Measurements from ENCODE around the gene MCC. TPM values are rescaled to one million over a fixed set of nuclear protein-coding genes. Genes with fewer than 3 reads are reported as not detected.

Gene MCC
- total RNA-seq, 1 experiment from 2014 or later, result 0.60 TPM

GRCh38 chr5:113526421-113526820 lies 38.2 kb upstream of the MCC start:
- BruUV-seq (replicated peaks), result no TSS peak
- no peak overlapping the region for H3K27ac ChIP-seq (ENCODE audit: low read depth, low read length, poor library complexity, severe bottlenecking)

GRCh38 chr5:113524927-113525326 lies 36.7 kb upstream of the MCC start:
- TF ChIP-seq CTCF (conservative IDR thresholded peaks at IDR 0.05; ENCODE audit: low read depth, low read length) (no peak), EZH2 (IDR thresholded peaks at IDR 0.05; ENCODE audit: borderline replicate concordance, low read depth, low read length, poor library complexity, severe bottlenecking) (no peak)
- intact Hi-C loops (cut with micrococcal nuclease; ENCODE audit: unreplicated experiment), result no loop called here
- CTCF ChIA-PET, result no interaction called here

More at GRCh38 chr5:113526421-113526820, 38.2 kb upstream of the MCC start:
- no peaks in the 10 kb centered on the region for H3K36me3 ChIP-seq (ENCODE audit: insufficient read depth, low read length, poor library complexity, severe bottlenecking)
- H3K4me1 ChIP-seq (ENCODE audit: insufficient read depth, low read length, poor library complexity, severe bottlenecking), result peaks cover 26% of the 10 kb centered on the region
- ChIA-PET CTCF (no interaction called here), POLR2A (ENCODE audit: low non-redundant PET) (no interaction called here)
- TF ChIP-seq EZH2 (IDR thresholded peaks at IDR 0.05; ENCODE audit: borderline replicate concordance, low read depth, low read length, poor library complexity, severe bottlenecking) (no peak), CTCF (conservative IDR thresholded peaks at IDR 0.05; ENCODE audit: low read depth, low read length) (no peak)
- intact Hi-C loops (cut with micrococcal nuclease; ENCODE audit: unreplicated experiment), result no loop called here
- no peak overlapping the region for H3K4me3 ChIP-seq (ENCODE audit: low read depth, low read length, poor library complexity, severe bottlenecking)
- no peaks in the 10 kb centered on the region for H3K27me3 ChIP-seq (replicated peaks; ENCODE audit: insufficient read depth, low read depth, low read length, poor library complexity)
- H3K9me3 ChIP-seq (ENCODE audit: low read depth, low read length, poor library complexity, severe bottlenecking), result peaks cover 12% of the 10 kb centered on the region
- DNase-seq (ENCODE audit: low spot score), result no peak

GRCh38 chr5:113523168-113523567 lies 34.9 kb upstream of the MCC start:
- Histone ChIP-seq H3K27ac (ENCODE audit: low read depth, low read length, poor library complexity, severe bottlenecking) (no peak overlapping the region), H3K36me3 (ENCODE audit: insufficient read depth, low read length, poor library complexity, severe bottlenecking) (peaks cover 11% of the 10 kb centered on the region), H3K4me3 (ENCODE audit: low read depth, low read length, poor library complexity, severe bottlenecking) (no peak overlapping the region), H3K4me1 (ENCODE audit: insufficient read depth, low read length, poor library complexity, severe bottlenecking) (peaks cover 26% of the 10 kb centered on the region), H3K27me3 (replicated peaks; ENCODE audit: insufficient read depth, low read depth, low read length, poor library complexity) (no peaks in the 10 kb centered on the region), H3K9me3 (ENCODE audit: low read depth, low read length, poor library complexity, severe bottlenecking) (no peaks in the 10 kb centered on the region)
- BruUV-seq (replicated peaks), result no TSS peak
- ChIA-PET CTCF (no interaction called here), POLR2A (ENCODE audit: low non-redundant PET) (interaction anchor here (0.6 kb wide), 1 partner anchor 738 kb away, joined by 3 read pairs; no protein-coding TSS in a partner anchor)
- TF ChIP-seq CTCF (conservative IDR thresholded peaks at IDR 0.05; ENCODE audit: low read depth, low read length), result no peak
- no peak for TF ChIP-seq EZH2 (IDR thresholded peaks at IDR 0.05; ENCODE audit: borderline replicate concordance, low read depth, low read length, poor library complexity, severe bottlenecking)
- no peak for DNase-seq (ENCODE audit: low spot score)
- intact Hi-C loops (cut with micrococcal nuclease; ENCODE audit: unreplicated experiment), result no loop called here

More at GRCh38 chr5:113524927-113525326, 36.7 kb upstream of the MCC start:
- no peak overlapping the region for H3K27ac ChIP-seq (ENCODE audit: low read depth, low read length, poor library complexity, severe bottlenecking)
- no peak for DNase-seq (ENCODE audit: low spot score)
- no peaks in the 10 kb centered on the region for H3K27me3 ChIP-seq (replicated peaks; ENCODE audit: insufficient read depth, low read depth, low read length, poor library complexity)
- no peaks in the 10 kb centered on the region for H3K9me3 ChIP-seq (ENCODE audit: low read depth, low read length, poor library complexity, severe bottlenecking)
- no peak overlapping the region for H3K4me3 ChIP-seq (ENCODE audit: low read depth, low read length, poor library complexity, severe bottlenecking)
- peaks cover 11% of the 10 kb centered on the region for H3K36me3 ChIP-seq (ENCODE audit: insufficient read depth, low read length, poor library complexity, severe bottlenecking)
- peaks cover 26% of the 10 kb centered on the region for H3K4me1 ChIP-seq (ENCODE audit: insufficient read depth, low read length, poor library complexity, severe bottlenecking)
- POLR2A ChIA-PET (ENCODE audit: low non-redundant PET), result no interaction called here
- no TSS peak for BruUV-seq (replicated peaks)

Data from A673 (cell line).